Astrocyte (in vitro differentiated cells and primary cell): ENCODE data around the gene ANKRD66.

ENCODE experiments used
- EZH2 ChIP-seq: IDR thresholded peaks from 2 replicates; pipeline ENCODE4 v1.6.1; 2012; ENCODE audit warnings: mild to moderate bottlenecking, low read length, inconsistent platforms; ENCODE audit not compliant: insufficient read depth
- TF ChIP-seq, protein P1 (sequence below): IDR thresholded peaks from 2 replicates; pipeline ENCODE4 v1.5.1; 2011; ENCODE audit warnings: low read depth, mild to moderate bottlenecking, inconsistent platforms, low read length, moderate library complexity; ENCODE audit not compliant: insufficient read depth

DNA sequence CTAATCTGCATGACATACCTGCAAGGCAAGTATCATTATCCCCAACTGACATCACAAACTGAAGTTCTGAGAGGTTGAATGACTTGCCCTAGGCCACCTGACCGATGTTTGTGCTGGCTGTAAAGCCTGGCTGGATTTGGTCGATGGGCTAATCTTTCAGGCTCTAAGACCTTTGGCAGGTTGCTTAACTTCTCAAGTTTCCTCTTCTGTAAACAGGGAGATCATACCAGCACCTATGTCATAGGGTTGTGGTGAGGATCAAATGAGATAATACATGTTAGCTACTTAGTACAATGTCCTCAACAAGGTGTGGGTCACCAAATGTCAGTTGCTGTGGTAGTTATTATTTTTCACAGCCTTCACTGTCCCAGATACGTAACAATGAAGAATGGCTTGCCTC, 14.2 kb downstream of the ANKRD66 start:
- TF ChIP-seq, protein P1, sequence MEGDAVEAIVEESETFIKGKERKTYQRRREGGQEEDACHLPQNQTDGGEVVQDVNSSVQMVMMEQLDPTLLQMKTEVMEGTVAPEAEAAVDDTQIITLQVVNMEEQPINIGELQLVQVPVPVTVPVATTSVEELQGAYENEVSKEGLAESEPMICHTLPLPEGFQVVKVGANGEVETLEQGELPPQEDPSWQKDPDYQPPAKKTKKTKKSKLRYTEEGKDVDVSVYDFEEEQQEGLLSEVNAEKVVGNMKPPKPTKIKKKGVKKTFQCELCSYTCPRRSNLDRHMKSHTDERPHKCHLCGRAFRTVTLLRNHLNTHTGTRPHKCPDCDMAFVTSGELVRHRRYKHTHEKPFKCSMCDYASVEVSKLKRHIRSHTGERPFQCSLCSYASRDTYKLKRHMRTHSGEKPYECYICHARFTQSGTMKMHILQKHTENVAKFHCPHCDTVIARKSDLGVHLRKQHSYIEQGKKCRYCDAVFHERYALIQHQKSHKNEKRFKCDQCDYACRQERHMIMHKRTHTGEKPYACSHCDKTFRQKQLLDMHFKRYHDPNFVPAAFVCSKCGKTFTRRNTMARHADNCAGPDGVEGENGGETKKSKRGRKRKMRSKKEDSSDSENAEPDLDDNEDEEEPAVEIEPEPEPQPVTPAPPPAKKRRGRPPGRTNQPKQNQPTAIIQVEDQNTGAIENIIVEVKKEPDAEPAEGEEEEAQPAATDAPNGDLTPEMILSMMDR, result no peak
- no peak for TF ChIP-seq EZH2
